ENCODE results near the gene OR2A5.

DNA sequence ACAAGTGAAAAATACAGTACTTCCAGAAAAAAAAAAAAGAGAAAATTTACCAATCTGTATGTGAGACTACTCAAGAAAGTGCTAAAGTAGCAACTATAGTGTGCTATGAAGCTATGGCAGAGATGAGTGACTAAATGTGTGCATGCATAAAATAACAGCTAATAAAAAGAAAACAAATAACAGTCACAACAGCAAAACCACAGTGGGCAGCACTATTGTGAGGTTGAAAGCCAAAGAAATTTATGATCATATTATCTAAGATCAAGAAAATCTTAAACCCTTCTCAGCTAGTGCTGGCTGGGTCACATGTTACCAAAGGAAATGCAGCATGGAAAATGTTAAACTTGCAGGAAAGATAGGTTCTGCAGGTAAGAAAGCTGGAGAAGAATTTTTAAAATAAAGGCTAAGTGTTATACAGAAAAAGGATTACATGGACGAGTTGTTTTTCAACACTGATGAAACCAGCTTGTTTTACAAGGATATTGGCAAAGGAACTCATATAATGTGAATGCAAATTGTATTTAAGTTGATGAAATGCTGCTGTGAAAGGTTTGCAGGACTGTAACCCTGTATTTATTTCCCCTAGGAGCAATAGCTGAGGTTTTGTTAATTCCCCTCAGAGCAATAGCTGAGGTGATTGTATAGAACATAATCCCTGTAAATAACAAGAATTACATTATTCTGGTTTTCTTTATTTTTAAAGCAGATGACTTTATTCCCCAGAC, 15.6 kb upstream of the OR2A5 start:
- TF ChIP-seq POLR2A (IDR thresholded peaks at IDR 0.05; ENCODE audit: low read depth, low read length) (no peak), TAF1 (IDR thresholded peaks at IDR 0.05; ENCODE audit: borderline replicate concordance, low read depth, low read length) (no peak)
